GM23338 (cell line): ENCODE data around the gene PPP1R3G.

ENCODE experiments used
- CREB1 ChIP-seq: fragments of 250-450 bp; sonication (Bioruptor Pico); IDR thresholded peaks from 2 replicates; pipeline ENCODE4 v1.5.0; 2020; ENCODE audit warnings: low read depth, mild to moderate bottlenecking, moderate library complexity
- CTCF ChIP-seq, 2 experiments: fragments of 200-600 bp in 1 of 2; sonication (generic) in 1 of 2; conservative IDR thresholded peaks; 2 replicates each; pipeline versions ENCODE4 v1.5.1 to v1.6.1; 2016 to 2017; ENCODE audit warnings: antibody characterized with exemption in 2 of 2, low read depth in 2 of 2, mild to moderate bottlenecking in 2 of 2, moderate library complexity in 1 of 2
- EZH2 ChIP-seq: fragments of 200-600 bp; sonication (generic); IDR thresholded peaks from one replicate; pipeline ENCODE4 v1.8.0; 2017; ENCODE audit warnings: antibody characterized with exemption, mild to moderate bottlenecking, low read depth; ENCODE audit not compliant: unreplicated experiment
- JUNB ChIP-seq: IDR thresholded peaks from one replicate; pipeline ENCODE4 v1.6.1; 2016; ENCODE audit warnings: antibody characterized with exemption; ENCODE audit not compliant: unreplicated experiment
- POLR2AphosphoS5 ChIP-seq: IDR thresholded peaks from 2 replicates; pipeline ENCODE4 v1.6.1; 2016; ENCODE audit warnings: antibody characterized with exemption, low read depth
- REST ChIP-seq: IDR thresholded peaks from one replicate; pipeline ENCODE4 v1.6.1; 2018; ENCODE audit warnings: antibody characterized with exemption; ENCODE audit not compliant: unreplicated experiment
- ZNF114 ChIP-seq: fragments of 250-450 bp; sonication (Bioruptor Pico); IDR thresholded peaks from 2 replicates; pipeline ENCODE4 v1.5.0; 2020; ENCODE audit warnings: mild to moderate bottlenecking, moderate library complexity
- TF ChIP-seq, protein P1 (sequence below): IDR thresholded peaks from 2 replicates; pipeline ENCODE4 v1.6.1; 2016; ENCODE audit warnings: antibody characterized with exemption
- TF ChIP-seq, protein P2 (sequence below): fragments of 250-450 bp; sonication (Bioruptor Pico); IDR thresholded peaks from 2 replicates; pipeline ENCODE4 v1.5.0; 2020; ENCODE audit warnings: mild to moderate bottlenecking, moderate library complexity

- TF ChIP-seq POLR2AphosphoS5: no peak
- no peak for TF ChIP-seq CTCF (conservative IDR thresholded peaks at IDR 0.05; ENCODE audit: low read depth in 2 of 2)
- TF ChIP-seq EZH2: no peak
- TF ChIP-seq REST: no peak
- no peak for TF ChIP-seq ZNF114 (CRISPR knock-in tag)
- TF ChIP-seq, protein P1, sequence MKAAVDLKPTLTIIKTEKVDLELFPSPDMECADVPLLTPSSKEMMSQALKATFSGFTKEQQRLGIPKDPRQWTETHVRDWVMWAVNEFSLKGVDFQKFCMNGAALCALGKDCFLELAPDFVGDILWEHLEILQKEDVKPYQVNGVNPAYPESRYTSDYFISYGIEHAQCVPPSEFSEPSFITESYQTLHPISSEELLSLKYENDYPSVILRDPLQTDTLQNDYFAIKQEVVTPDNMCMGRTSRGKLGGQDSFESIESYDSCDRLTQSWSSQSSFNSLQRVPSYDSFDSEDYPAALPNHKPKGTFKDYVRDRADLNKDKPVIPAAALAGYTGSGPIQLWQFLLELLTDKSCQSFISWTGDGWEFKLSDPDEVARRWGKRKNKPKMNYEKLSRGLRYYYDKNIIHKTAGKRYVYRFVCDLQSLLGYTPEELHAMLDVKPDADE: no peak
- TF ChIP-seq JUNB: no peak
- no peak for TF ChIP-seq CREB1 (CRISPR knock-in tag)
- TF ChIP-seq, protein P2, sequence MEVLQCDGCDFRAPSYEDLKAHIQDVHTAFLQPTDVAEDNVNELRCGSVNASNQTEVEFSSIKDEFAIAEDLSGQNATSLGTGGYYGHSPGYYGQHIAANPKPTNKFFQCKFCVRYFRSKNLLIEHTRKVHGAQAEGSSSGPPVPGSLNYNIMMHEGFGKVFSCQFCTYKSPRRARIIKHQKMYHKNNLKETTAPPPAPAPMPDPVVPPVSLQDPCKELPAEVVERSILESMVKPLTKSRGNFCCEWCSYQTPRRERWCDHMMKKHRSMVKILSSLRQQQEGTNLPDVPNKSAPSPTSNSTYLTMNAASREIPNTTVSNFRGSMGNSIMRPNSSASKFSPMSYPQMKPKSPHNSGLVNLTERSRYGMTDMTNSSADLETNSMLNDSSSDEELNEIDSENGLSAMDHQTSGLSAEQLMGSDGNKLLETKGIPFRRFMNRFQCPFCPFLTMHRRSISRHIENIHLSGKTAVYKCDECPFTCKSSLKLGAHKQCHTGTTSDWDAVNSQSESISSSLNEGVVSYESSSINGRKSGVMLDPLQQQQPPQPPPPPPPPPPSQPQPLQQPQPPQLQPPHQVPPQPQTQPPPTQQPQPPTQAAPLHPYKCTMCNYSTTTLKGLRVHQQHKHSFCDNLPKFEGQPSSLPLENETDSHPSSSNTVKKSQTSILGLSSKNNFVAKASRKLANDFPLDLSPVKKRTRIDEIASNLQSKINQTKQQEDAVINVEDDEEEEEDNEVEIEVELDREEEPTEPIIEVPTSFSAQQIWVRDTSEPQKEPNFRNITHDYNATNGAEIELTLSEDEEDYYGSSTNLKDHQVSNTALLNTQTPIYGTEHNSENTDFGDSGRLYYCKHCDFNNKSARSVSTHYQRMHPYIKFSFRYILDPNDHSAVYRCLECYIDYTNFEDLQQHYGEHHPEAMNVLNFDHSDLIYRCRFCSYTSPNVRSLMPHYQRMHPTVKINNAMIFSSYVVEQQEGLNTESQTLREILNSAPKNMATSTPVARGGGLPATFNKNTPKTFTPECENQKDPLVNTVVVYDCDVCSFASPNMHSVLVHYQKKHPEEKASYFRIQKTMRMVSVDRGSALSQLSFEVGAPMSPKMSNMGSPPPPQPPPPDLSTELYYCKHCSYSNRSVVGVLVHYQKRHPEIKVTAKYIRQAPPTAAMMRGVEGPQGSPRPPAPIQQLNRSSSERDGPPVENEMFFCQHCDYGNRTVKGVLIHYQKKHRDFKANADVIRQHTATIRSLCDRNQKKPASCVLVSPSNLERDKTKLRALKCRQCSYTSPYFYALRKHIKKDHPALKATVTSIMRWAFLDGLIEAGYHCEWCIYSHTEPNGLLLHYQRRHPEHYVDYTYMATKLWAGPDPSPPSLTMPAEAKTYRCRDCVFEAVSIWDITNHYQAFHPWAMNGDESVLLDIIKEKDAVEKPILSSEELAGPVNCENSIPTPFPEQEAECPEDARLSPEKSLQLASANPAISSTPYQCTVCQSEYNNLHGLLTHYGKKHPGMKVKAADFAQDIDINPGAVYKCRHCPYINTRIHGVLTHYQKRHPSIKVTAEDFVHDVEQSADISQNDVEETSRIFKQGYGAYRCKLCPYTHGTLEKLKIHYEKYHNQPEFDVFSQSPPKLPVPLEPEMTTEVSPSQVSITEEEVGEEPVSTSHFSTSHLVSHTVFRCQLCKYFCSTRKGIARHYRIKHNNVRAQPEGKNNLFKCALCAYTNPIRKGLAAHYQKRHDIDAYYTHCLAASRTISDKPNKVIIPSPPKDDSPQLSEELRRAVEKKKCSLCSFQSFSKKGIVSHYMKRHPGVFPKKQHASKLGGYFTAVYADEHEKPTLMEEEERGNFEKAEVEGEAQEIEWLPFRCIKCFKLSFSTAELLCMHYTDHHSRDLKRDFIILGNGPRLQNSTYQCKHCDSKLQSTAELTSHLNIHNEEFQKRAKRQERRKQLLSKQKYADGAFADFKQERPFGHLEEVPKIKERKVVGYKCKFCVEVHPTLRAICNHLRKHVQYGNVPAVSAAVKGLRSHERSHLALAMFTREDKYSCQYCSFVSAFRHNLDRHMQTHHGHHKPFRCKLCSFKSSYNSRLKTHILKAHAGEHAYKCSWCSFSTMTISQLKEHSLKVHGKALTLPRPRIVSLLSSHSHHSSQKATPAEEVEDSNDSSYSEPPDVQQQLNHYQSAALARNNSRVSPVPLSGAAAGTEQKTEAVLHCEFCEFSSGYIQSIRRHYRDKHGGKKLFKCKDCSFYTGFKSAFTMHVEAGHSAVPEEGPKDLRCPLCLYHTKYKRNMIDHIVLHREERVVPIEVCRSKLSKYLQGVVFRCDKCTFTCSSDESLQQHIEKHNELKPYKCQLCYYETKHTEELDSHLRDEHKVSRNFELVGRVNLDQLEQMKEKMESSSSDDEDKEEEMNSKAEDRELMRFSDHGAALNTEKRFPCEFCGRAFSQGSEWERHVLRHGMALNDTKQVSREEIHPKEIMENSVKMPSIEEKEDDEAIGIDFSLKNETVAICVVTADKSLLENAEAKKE: no peak
These were observed 14.4 kb downstream of the PPP1R3G start for GRCh38 chr6:5099537-5099936.
